ENCODE data around the gene TOX2. TPM values are rescaled to one million over a fixed set of nuclear protein-coding genes. Genes with fewer than 3 reads are reported as not detected.

Gene TOX2
- total RNA-seq, 2 donors from 2014 or later = 4.0 to 5.6 TPM

DNA sequence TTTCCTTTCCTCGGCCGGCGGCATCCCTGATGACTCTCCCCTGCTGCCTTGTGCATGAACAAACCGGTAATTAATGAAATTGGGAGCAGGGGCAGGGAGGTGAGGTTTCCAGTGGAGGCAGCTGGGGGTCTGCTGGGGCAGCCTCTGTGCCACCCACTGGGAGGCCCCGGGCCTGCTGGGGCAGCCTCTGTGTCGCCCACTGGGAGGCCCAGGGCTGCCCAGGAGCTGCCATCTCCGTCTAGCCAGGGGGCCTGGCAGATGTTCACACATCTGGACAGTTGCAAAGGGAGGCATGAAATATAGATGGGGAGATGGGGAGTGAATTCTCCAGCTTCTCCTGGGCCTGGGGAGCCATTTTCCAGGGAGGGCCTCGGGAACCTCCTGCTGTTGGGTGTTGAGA lies 33.8 kb downstream of the TOX2 start:
- peaks cover 58 to 73% of the 10 kb centered on the region in 2 donors for H3K4me1 Mint-ChIP-seq (ENCODE audit: low read depth in 2 of 2)
- no peak for ATAC-seq
- no peaks in the 10 kb centered on the region for H3K9me3 Mint-ChIP-seq
- H3K36me3 Mint-ChIP-seq = no peaks in the 10 kb centered on the region
- no peak for DNase-seq (ENCODE audit: low spot score)
- peaks cover 47 to 64% of the 10 kb centered on the region in 2 donors for H3K27me3 Mint-ChIP-seq
- no peak overlapping the region for H3K4me3 Mint-ChIP-seq
- peak overlapping the region in 1 of 2 donors; percentile 22 for H3K27ac Mint-ChIP-seq

DNA sequence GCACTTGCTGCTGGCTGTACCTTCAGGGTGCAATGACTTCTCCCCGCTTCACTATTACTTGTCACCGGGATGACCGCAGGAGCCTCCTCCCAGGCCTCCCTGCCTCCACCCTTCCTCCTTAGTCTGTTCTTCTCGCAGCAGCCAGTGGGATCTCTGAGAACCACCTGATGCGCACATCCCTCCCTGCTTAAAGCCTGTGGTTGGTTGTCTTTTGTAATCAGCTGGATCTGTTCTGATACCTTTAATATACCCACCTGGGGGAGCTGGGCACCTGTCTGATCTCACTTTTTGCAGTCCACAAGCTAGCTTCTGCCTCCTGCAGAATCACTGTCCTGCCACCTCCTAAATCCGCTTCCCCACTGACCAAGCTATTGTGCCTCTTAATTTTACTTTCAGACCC lies 34.6 kb downstream of the TOX2 start:
- no peak for ATAC-seq
- Mint-ChIP-seq H3K27ac (peak overlapping the region; percentile 55 to 64), H3K4me3 (peak overlapping the region; percentile 68), H3K27me3 (peaks cover 46 to 66% of the 10 kb centered on the region in 2 donors), H3K4me1 (ENCODE audit: low read depth in 2 of 2) (peaks cover 60 to 73% of the 10 kb centered on the region in 2 donors), H3K36me3 (no peaks in the 10 kb centered on the region), H3K9me3 (no peaks in the 10 kb centered on the region)
- DNase-seq (ENCODE audit: low spot score) = no peak

DNA sequence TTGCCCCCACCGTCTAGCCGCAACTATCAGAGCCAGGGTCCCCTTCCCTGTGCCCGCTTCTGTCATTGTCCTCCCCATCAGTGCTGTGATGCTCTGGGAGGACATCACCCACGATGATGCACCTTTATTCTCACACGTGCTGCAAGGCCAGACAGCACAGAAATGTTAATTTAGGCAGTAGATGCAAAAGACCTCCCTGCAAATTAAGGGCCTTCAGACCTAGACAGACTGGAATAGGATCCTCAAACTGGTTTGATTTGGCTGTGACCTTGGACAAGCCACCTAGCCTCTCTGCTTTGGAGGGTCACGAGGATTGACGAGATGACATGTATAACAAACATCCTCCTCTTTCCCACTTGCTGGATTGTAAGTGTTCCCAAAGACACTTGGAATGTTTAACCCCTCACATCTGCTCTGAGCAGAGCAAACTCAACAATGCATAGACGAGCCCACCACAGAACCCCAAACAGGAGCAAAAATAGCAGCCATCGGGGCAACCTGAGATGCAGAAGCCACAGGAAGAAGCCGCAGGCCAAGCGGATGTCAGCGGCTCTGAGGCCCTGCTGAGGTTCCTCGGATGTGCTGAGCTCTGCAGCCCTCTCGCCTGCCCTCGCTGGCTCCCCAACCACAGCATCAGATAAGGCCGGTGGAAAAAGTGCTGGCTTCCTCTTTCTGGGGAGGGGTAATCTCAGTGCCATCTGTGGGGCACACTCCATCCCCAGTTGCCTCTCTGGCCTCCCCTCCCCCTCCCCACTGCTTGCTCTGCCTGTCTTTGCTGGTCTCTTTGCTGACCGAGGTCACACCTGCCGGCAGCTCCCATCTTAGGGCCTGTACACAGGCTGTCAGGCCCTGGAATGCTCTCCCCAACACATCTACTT lies 35.3 kb downstream of the TOX2 start:
- Mint-ChIP-seq H3K9me3 (no peaks in the 10 kb centered on the region), H3K4me3 (peak overlapping the region; percentile 68), H3K27me3 (peaks cover 53 to 62% of the 10 kb centered on the region in 2 donors), H3K27ac (peak overlapping the region; percentile 55 to 64), H3K4me1 (ENCODE audit: low read depth in 2 of 2) (peaks cover 66 to 78% of the 10 kb centered on the region in 2 donors), H3K36me3 (no peaks in the 10 kb centered on the region)
- peak; percentile 82 for DNase-seq (ENCODE audit: low spot score)
- ATAC-seq = peak; percentile 91 to 95

DNA sequence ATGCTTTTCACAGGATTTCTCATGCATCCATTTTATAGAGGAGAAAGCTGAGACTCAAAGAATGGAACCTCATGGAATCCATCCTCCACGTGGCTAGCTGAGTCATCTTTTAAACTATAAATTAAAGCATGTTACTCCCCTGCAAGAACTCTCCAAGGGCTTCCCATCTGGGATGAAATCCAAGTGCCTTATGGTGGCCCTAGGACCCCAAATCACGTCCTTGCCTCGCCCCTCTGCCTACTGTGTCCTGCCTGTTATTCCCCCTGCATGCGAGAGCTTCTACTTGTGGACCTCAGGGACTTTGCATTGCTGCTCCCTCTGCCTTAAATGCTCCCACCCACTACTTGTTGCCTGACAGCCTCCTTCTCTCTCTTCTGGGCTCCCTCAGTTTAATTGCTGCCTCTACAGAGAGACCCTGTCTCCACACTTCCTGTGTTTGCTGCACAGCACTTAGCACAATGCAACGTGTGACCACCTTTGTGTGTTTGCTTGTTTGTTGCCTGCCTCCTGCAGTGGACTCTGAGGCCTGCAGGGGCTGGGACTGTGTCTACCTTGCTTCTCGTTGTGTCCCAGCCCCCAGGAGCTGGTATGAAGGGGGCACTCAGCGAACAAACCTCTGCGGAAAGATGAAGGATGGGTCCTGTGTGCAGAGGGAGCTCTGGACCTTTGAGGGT lies 39.4 kb downstream of the TOX2 start:
- H3K4me3 Mint-ChIP-seq = peak overlapping the region; percentile 72
- H3K27me3 Mint-ChIP-seq = peaks cover 38 to 47% of the 10 kb centered on the region in 2 donors
- peaks cover 71 to 86% of the 10 kb centered on the region in 2 donors for H3K4me1 Mint-ChIP-seq (ENCODE audit: low read depth in 2 of 2)
- DNase-seq (ENCODE audit: low spot score) = no peak
- ATAC-seq = no peak
- peaks cover 19% of the 10 kb centered on the region for H3K36me3 Mint-ChIP-seq
- H3K9me3 Mint-ChIP-seq = peaks cover 3% of the 10 kb centered on the region
- H3K27ac Mint-ChIP-seq = peak overlapping the region in 1 of 2 donors; percentile 69

DNA sequence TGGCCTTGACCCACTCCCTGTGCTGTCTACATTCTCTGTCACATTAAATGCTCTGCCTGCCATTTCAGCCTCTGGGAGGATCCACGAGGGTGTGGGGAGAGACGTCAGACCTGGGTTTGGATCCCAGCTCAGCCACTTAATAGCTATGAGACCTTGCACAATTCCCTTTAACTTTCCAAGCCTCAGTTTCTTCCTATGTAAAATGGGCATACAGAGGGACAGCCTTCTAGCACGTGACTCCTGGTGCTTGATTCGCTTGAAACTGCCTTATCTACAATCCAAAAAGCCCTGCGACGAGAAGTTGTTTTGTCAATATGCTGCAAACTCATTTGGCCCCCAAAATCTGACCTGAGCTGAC lies 40.0 kb downstream of the TOX2 start:
- H3K27me3 Mint-ChIP-seq = peaks cover 34 to 41% of the 10 kb centered on the region in 2 donors

DNA sequence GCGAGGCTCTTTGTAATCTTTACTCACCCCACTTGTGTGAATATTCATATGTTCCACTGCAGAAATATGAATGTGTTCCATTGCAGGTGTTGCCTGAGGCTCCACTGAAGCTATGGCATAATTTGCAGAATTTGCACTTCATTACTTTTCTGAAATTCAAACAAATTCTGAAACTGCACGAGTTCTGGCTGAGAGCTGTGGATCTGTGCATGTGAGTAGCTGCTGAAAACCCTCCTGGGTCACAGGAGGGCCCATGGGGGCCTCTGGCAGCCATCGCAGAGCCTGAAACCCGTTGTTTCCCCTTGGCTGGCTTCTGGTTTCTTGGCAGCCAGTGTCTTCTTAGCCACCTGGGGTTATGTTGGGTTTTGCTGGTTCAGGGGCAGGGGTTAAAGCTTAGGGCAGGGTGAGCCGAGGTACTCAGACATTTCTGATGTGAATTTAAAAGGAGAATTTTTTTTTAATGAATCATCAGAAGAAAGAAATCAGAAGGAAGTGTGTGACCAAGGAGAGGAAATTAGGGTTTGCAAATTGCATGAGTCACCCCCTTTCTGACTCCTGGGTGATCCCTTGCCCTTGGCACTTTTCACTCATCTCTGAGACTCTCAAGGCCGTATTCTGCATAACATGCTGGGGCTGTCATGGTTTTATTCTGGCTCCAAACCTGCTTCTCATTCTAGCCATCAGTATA lies 40.6 kb downstream of the TOX2 start:
- H3K9me3 Mint-ChIP-seq = peaks cover 3% of the 10 kb centered on the region
- peaks cover 33 to 38% of the 10 kb centered on the region in 2 donors for H3K27me3 Mint-ChIP-seq
- peak overlapping the region; percentile 72 for H3K4me3 Mint-ChIP-seq
- peak overlapping the region; percentile 69 to 81 for H3K27ac Mint-ChIP-seq
- DNase-seq (ENCODE audit: low spot score) (peak; percentile 72), ATAC-seq (peak; percentile 84 to 87)
- peaks cover 72 to 86% of the 10 kb centered on the region in 2 donors for H3K4me1 Mint-ChIP-seq (ENCODE audit: low read depth in 2 of 2)
- H3K36me3 Mint-ChIP-seq = peaks cover 19% of the 10 kb centered on the region

More for the DNA sequence above, 40.0 kb downstream of the TOX2 start:
- H3K27ac Mint-ChIP-seq = peak overlapping the region; percentile 69 to 81
- H3K4me3 Mint-ChIP-seq = peak overlapping the region; percentile 72
- no peak for ATAC-seq
- DNase-seq (ENCODE audit: low spot score) = no peak
- H3K9me3 Mint-ChIP-seq = peaks cover 3% of the 10 kb centered on the region
- peaks cover 71 to 86% of the 10 kb centered on the region in 2 donors for H3K4me1 Mint-ChIP-seq (ENCODE audit: low read depth in 2 of 2)
- peaks cover 19% of the 10 kb centered on the region for H3K36me3 Mint-ChIP-seq

DNA sequence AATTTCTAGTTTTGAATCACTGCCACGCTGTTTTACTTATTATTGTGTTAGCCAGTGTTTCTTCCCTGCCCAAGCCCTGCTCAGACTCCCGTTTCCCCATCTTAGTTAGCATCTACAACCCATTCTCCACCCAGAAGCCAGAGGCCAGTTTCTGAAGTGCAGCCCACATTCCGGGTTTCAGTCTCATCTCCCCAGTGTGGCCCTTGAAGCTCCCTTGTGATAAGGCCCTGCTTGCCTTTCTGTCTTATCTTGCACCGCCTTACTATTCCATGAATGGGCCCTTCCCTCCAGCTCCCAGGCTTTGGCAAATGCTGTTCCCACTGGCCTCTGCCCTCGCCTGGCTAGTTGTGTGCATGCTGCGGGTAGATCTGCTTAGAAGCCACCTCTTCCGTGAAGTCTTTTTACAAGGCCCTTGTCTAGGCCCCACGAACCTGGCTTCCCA lies 41.1 kb downstream of the TOX2 start:
- Mint-ChIP-seq H3K4me1 (ENCODE audit: low read depth in 2 of 2) (peaks cover 73 to 86% of the 10 kb centered on the region in 2 donors), H3K9me3 (peaks cover 3% of the 10 kb centered on the region), H3K4me3 (peak overlapping the region; percentile 72), H3K36me3 (peaks cover 19% of the 10 kb centered on the region), H3K27me3 (peaks cover 33 to 40% of the 10 kb centered on the region in 2 donors), H3K27ac (peak overlapping the region; percentile 69 to 81)
- DNase-seq (ENCODE audit: low spot score) = peak; percentile 34
- ATAC-seq = no peak

DNA sequence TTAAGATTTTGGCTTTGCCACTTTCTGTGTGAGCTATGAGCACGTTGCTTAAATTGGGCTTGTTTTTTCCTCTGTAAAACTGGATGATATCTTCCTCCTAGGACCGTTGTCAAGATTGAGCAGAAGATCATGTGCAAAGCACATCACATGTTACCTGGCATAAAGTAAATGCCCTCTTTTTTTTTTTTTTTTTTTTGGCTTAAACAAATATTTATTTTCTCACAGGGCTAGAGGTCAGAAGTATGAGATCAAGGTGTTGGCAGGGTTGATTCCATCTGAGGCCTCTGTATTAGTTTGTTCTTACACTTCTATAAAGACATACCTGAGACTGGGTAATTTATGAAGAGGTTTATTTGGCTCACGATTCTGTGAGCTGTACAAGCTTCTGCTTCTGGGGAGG lies 42.7 kb downstream of the TOX2 start:
- peaks cover 38 to 50% of the 10 kb centered on the region in 2 donors for H3K27me3 Mint-ChIP-seq
- peaks cover 3% of the 10 kb centered on the region for H3K9me3 Mint-ChIP-seq
- no peak for ATAC-seq
- H3K4me1 Mint-ChIP-seq (ENCODE audit: low read depth in 2 of 2) = peaks cover 75 to 88% of the 10 kb centered on the region in 2 donors
- peak overlapping the region; percentile 63 to 77 for H3K27ac Mint-ChIP-seq
- peak overlapping the region; percentile 57 for H3K4me3 Mint-ChIP-seq
- peaks cover 19% of the 10 kb centered on the region for H3K36me3 Mint-ChIP-seq
- no peak for DNase-seq (ENCODE audit: low spot score)

DNA sequence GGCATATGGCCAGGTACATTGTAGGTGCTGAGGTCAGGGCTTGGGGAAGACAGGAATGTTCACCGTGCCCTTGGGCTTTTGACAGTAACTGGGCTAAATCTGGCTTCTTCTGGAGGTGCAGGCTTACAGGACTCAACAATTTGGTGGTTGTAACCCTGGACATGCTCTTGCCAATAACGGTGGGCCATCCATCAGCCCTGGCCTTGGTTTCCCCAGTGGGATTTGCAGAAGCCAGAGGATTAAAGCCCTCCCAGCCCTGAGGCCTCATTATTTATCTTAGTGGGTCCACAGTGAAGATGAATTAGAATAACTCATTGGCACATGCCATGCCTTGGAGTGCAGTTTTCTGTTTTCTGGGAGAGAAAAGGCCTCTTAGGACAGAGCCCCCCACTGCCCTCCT lies 44.0 kb downstream of the TOX2 start:
- Mint-ChIP-seq H3K4me1 (ENCODE audit: low read depth in 2 of 2) (peaks cover 65 to 76% of the 10 kb centered on the region in 2 donors), H3K27ac (peak overlapping the region; percentile 63 to 77), H3K27me3 (peaks cover 32 to 38% of the 10 kb centered on the region in 2 donors), H3K36me3 (peaks cover 19% of the 10 kb centered on the region), H3K4me3 (peak overlapping the region; percentile 79), H3K9me3 (peaks cover 3% of the 10 kb centered on the region)
- ATAC-seq (no peak), DNase-seq (ENCODE audit: low spot score) (peak; percentile 2)

DNA sequence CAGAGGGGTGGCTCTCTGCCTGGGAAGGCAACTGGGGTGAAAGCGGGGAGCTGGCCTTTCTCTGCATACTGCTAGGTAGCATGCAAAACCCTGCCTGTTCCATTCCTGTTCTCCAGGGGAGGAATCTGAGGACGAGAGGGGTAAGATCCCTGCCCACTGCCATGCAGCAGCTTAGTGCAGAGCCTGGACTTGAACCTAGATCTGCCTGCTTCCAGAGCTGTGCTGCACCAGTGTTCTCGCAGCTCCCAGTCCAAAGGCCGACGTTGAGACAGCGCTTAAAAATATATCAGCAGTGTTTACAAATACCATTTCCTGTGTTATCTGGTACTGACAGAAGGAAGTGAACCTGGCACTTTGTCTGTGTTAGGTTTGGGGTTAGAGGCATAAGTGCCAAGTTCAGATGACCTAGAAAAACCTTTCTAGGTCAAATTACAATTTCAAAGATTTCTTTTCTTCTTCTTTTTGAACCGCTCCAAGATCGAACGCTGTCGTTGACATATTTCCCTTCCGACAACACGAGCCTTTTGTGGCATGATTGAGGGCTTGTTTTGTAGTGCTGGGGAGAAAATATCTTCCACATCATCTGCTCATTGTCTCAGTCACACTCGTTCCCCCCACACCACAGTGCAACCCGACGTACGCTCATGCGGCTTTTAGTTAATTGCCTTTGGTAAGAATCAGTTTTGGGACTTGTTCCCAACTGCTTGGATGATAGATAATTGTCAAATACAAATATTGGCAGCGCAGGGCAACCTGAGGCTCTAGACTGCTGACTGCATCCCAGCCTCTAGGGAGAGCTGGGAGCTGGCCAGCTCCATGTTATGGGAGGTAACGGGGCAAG lies 44.6 kb downstream of the TOX2 start:
- H3K4me3 Mint-ChIP-seq = peak overlapping the region; percentile 79
- peaks cover 3% of the 10 kb centered on the region for H3K9me3 Mint-ChIP-seq
- H3K36me3 Mint-ChIP-seq = peaks cover 19% of the 10 kb centered on the region
- H3K27me3 Mint-ChIP-seq = peaks cover 31% of the 10 kb centered on the region in 2 donors
- peak overlapping the region; percentile 63 to 77 for H3K27ac Mint-ChIP-seq
- ATAC-seq = peak; percentile 81 to 86
- peak; percentile 63 for DNase-seq (ENCODE audit: low spot score)
- peaks cover 62 to 71% of the 10 kb centered on the region in 2 donors for H3K4me1 Mint-ChIP-seq (ENCODE audit: low read depth in 2 of 2)

DNA sequence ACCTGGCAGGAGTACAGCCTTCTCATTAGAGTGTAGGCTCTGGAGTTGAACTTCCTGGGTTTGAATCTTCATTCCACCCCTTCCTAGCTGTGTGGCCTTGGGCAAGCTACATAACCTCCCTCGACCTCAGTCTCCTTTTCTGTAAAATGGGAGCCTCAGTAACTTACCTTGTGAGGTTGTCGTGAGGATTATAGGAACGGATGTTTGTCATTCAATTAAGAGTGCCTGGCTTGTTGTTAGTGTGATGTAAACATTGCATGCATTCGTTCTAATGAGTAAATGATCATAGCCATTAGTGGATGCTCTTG lies 45.2 kb downstream of the TOX2 start:
- peaks cover 3% of the 10 kb centered on the region for H3K9me3 Mint-ChIP-seq
- H3K4me1 Mint-ChIP-seq (ENCODE audit: low read depth in 2 of 2) = peaks cover 59 to 71% of the 10 kb centered on the region in 2 donors
- H3K27me3 Mint-ChIP-seq = peaks cover 27 to 30% of the 10 kb centered on the region in 2 donors
- ATAC-seq (no peak), DNase-seq (ENCODE audit: low spot score) (peak; percentile 51)
- peaks cover 19% of the 10 kb centered on the region for H3K36me3 Mint-ChIP-seq
- peak overlapping the region; percentile 79 for H3K4me3 Mint-ChIP-seq
- H3K27ac Mint-ChIP-seq = peak overlapping the region; percentile 63 to 77

DNA sequence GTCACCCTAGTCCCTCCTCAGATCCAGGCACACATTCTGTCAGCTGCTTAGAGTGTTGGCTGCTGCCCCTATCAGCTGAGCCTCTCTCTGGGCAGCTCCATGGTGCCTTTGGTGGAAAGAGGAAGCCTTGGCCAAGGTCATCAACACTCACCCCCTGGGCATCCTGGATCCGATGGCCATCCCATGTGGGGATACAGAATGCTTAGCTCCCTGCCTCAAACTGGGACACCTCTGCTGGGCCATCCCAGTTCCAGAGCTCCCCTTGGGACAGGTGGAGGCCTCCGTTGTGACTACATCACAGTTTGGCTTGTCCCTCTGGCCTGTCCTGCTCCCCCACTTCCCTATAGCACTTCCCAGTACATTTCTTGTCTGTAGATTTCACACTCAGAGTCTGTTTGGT lies 45.6 kb downstream of the TOX2 start:
- Mint-ChIP-seq H3K27me3 (peaks cover 30% of the 10 kb centered on the region in 2 donors), H3K27ac (peak overlapping the region in 1 of 2 donors; percentile 63)

DNA sequence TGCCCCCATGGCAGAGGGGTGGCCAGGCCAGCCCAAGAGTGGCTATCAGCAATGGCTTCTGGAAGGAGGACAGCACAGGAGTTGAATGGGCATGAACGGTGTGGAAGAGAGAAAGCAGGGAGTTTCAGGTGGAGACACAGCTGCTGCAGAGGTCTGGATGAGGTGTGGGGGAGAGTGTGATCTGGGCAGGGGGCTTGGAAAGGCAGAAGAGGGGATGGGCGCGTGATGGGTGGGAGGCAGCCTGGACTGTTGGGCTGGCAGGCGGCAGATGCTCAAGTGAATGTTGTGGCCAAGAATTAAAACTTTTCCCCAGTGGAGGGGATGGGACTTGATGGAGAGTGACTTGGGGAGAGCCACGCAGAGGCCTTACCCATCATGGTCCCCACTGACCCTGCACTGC lies 46.5 kb downstream of the TOX2 start:
- H3K27me3 Mint-ChIP-seq = peaks cover 30% of the 10 kb centered on the region in 2 donors
- peak overlapping the region in 1 of 2 donors; percentile 63 for H3K27ac Mint-ChIP-seq
- DNase-seq (ENCODE audit: low spot score) = no peak

More for the DNA sequence above, 45.6 kb downstream of the TOX2 start:
- H3K36me3 Mint-ChIP-seq = peaks cover 19% of the 10 kb centered on the region
- peak; percentile 10 for DNase-seq (ENCODE audit: low spot score)
- H3K4me3 Mint-ChIP-seq = peak overlapping the region; percentile 79
- no peak for ATAC-seq
- H3K9me3 Mint-ChIP-seq = peaks cover 3% of the 10 kb centered on the region
- H3K4me1 Mint-ChIP-seq (ENCODE audit: low read depth in 2 of 2) = peaks cover 59 to 70% of the 10 kb centered on the region in 2 donors

More for the DNA sequence above, 46.5 kb downstream of the TOX2 start:
- H3K4me1 Mint-ChIP-seq (ENCODE audit: low read depth in 2 of 2) = peaks cover 50 to 61% of the 10 kb centered on the region in 2 donors
- ATAC-seq = no peak
- H3K9me3 Mint-ChIP-seq = peaks cover 3% of the 10 kb centered on the region
- H3K4me3 Mint-ChIP-seq = no peak overlapping the region
- peaks cover 19% of the 10 kb centered on the region for H3K36me3 Mint-ChIP-seq
